ENCODE measurements around the gene CPXM2. TPM values are rescaled to one million over a fixed set of nuclear protein-coding genes. Genes with fewer than 3 reads are reported as not detected.

Gene CPXM2
- total RNA-seq, 1 experiment from 2014 or later = 0.12 TPM

DNA sequence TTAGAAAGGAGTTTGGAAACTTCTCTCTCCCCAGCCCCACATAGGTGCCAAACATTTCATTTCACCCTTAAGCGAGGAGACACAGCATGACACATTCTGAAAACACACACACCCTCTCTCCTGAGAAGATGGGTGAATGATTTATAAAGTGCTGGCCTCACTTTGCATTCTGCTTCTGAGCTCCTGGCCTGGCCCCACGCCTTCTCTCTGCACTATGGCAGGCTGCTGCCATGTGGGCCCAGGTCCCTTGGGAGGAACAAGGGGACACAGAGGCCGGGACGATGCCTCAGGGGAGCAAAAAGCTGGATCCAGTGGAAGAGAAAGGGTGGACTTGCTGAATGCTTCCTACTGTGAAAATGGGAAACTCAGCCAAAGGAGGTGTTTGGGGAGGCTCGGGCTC is 56.0 kb downstream of the CPXM2 start:
- intact Hi-C loops (cut with micrococcal nuclease) = no loop called here
- RAD21 ChIA-PET (ENCODE audit: low non-redundant PET in 1 of 2, low total read pairs in 2 of 2, uncharacterized antibody in 2 of 2, unreplicated experiment in 2 of 2) = no interaction called here

More for the DNA sequence above, 56.0 kb downstream of the CPXM2 start:
- no peak overlapping the region for H3K9ac ChIP-seq (ENCODE audit: low read length)
- no peaks in the 10 kb centered on the region for H3K79me2 ChIP-seq (ENCODE audit: insufficient read depth, low read length)
- no peaks in the 10 kb centered on the region for H3K36me3 ChIP-seq (ENCODE audit: control insufficient read depth in 1 of 2, insufficient read depth in 2 of 2, low read length in 2 of 2)
- peaks cover 71% of the 10 kb centered on the region for H3K27me3 ChIP-seq (ENCODE audit: insufficient read depth, low read length)
- H3K27ac ChIP-seq (ENCODE audit: low read depth, low read length) = no peak overlapping the region
- no TSS peak for BruUV-seq (replicated peaks)
- CTCF ChIA-PET = no interaction called here
- no peaks in the 10 kb centered on the region for H3K4me1 ChIP-seq (ENCODE audit: control insufficient read depth in 1 of 2, insufficient read depth in 2 of 2, low read length in 2 of 2)
- no peak for DNase-seq (ENCODE audit: low read depth, low spot score)
- H3K9me2 ChIP-seq (ENCODE audit: insufficient read depth) = no peaks in the 10 kb centered on the region
- no peaks in the 10 kb centered on the region for H4K20me1 ChIP-seq (ENCODE audit: insufficient read depth)
- POLR2A ChIA-PET = no interaction called here
- peak; percentile 17; the same call in 1 of the 2 replicates for ATAC-seq
- H3K4me3 ChIP-seq (replicated peaks in 1 of 2; ENCODE audit: low read depth in 1 of 2, low read length in 2 of 2) = no peak overlapping the region
- H3K9me3 ChIP-seq (ENCODE audit: control insufficient read depth in 1 of 2, insufficient read depth in 1 of 2, low read depth in 1 of 2, low read length in 2 of 2) = no peaks in the 10 kb centered on the region
- no peak overlapping the region for H2AFZ ChIP-seq (ENCODE audit: low read depth, low read length, poor library complexity, severe bottlenecking)
- TF ChIP-seq POLR2AphosphoS5 (IDR thresholded peaks at IDR 0.05; ENCODE audit: low read depth, low read length) (no peak), ZBTB33 (IDR thresholded peaks at IDR 0.05; ENCODE audit: extremely low read depth, insufficient replicate concordance, low read length) (no peak), CEBPB (IDR thresholded peaks at IDR 0.05; ENCODE audit: low read depth) (no peak), TCF7L2 (IDR thresholded peaks at IDR 0.05; ENCODE audit: borderline replicate concordance, extremely low read depth, insufficient read depth, insufficient read length) (no peak), EZH2phosphoT487 (IDR thresholded peaks at IDR 0.05; ENCODE audit: borderline replicate concordance) (no peak), ZNF274 (IDR thresholded peaks at IDR 0.05; ENCODE audit: low read depth, low read length) (no peak), SRF (IDR thresholded peaks at IDR 0.05; ENCODE audit: low read depth) (no peak), RAD21 (IDR thresholded peaks at IDR 0.05; ENCODE audit: low read depth) (no peak), FOSL1 (IDR thresholded peaks at IDR 0.05; ENCODE audit: low read depth) (no peak), SP1 (IDR thresholded peaks at IDR 0.05; ENCODE audit: low read depth) (no peak), CBX3 (IDR thresholded peaks at IDR 0.05; ENCODE audit: low read depth) (no peak), ELF1 (IDR thresholded peaks at IDR 0.05; ENCODE audit: borderline replicate concordance, low read depth) (no peak)
- TF ChIP-seq, protein P1, sequence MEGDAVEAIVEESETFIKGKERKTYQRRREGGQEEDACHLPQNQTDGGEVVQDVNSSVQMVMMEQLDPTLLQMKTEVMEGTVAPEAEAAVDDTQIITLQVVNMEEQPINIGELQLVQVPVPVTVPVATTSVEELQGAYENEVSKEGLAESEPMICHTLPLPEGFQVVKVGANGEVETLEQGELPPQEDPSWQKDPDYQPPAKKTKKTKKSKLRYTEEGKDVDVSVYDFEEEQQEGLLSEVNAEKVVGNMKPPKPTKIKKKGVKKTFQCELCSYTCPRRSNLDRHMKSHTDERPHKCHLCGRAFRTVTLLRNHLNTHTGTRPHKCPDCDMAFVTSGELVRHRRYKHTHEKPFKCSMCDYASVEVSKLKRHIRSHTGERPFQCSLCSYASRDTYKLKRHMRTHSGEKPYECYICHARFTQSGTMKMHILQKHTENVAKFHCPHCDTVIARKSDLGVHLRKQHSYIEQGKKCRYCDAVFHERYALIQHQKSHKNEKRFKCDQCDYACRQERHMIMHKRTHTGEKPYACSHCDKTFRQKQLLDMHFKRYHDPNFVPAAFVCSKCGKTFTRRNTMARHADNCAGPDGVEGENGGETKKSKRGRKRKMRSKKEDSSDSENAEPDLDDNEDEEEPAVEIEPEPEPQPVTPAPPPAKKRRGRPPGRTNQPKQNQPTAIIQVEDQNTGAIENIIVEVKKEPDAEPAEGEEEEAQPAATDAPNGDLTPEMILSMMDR (IDR thresholded peaks at IDR 0.05 in 2 of 3, conservative IDR thresholded peaks at IDR 0.05 in 1 of 3; ENCODE audit: borderline replicate concordance in 1 of 3, insufficient read depth in 1 of 3, low read depth in 2 of 3, low read length in 2 of 3) = no peak
- H3K4me2 ChIP-seq (ENCODE audit: low read length) = no peak overlapping the region

All from HCT116 (cell line).